Caki2 (cell line): ENCODE measurements around the gene CCT8L2. TPM values are rescaled to one million over a fixed set of nuclear protein-coding genes. Genes with fewer than 3 reads are reported as not detected.
"Not testable (repeated sequence)": the region's sequence is repeated elsewhere in the genome, so short reads cannot be mapped to it uniquely, and the experiment has no call there.

ENCODE experiments used
- DNase-seq: peaks from one replicate; pipeline ENCODE4 v3.0.0-alpha.2; 2015; ENCODE audit warnings: low read depth
- in situ Hi-C: cut with HindIII; loops from 2 replicates; pipeline ENCODE4 v1.10.0; 2016; ENCODE audit warnings: low sequenced_read_pairs, low pct_unique_long_range_greater_than_20kb, mixed read lengths
- total RNA-seq: library from RNA; depleted of rRNA; stranded (reverse); fragments of >200 nt; shearing (Covaris generic); gene quantifications from 2 replicates; pipeline ENCODE4 v1.2.3, GENCODE V29; 2014; ENCODE audit warnings: low replicate concordance; rRNA removed

CCT8L2 gene
- total RNA-seq, 1 experiment from 2014 or later, result not detected

DNA sequence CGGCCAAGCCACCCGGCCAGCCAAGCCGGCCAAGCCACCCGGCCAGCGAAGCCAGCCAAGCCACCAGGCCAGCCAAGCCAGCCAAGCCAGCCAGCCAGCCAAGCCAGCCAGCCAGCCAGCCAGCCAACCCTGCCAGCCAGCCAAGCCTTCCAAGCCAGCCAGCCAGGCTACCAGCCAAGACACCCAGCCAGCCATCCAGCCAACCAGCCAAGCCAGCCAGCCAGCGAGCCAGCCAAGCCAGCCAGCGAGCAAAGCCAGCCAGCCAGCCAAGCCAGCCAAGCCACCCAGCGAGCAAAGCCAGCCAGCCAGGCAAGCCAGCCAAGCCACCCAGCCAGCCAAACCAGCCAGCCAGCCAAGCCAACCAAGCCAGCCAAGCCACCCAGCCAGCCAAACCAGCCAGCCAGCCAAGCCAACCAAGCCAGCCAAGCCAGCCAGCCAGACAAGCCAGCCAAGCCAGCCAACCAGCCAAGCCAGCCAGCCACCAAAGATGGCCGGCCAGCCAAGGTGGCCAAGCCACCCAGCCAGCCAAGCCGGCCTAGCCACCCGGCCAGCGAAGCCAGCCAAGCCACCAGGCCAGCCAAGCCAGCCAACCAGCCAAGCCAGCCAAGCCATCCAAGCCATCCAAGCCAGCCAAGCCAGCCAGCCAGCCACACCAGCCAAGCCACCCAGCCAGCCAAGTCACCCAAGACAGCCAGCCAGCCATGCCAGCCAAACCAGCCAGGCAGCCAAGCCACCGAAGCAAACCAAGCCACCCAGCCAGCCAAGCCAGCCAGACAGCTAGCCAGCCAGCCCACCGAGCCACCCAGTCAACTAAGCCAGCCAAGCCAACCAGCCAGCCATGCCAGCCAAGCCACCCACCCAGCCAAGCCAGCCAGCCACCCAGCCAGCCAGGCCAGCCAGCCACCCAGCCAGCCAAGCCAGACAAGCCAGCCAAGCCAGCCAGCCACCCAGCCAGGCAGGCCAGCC lies 28.8 kb downstream of the CCT8L2 start:
- in situ Hi-C loops, result no loop called here
- no peak for DNase-seq

DNA sequence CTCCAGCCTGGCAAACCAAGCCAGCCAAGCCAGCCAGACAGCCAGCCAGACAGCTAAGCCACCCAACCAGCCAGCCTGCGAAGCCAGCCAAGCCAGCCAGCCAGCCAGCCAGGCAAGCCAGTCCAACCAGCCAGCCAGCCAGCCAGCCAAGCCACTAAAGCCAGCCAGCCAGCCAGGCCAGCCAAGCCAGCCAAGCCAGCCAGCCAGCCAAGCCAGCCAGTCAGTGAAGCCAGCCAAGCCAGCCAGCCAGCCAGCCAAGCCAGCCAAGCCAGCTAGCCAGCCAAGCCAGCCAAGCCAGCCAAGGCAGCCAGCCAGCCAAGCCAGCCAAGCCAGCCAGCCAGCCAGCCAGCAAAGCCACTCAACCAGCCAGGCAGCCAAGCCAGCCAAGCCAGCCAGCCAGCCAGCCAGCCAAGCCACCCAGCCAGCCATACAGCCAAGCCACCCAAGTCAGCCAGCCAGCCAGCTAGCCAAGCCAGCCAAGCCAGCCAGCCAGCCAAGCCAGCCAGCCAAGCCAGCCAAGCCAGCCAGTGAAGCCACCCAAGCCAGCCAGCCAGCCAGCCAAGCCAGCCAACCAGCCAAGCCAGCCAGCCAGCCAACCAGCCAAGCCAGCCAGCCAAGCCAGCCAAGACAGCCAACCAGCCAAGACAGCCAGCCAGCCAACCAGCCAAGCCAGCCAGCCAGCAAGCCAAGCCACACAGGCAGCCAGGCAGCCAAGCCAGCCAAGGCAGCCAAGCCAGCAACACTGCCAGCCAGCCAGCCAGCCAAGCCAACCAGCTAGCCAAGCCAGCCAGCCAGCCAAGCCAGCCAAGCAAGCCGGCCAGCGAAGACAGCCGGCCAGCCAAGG lies 29.7 kb downstream of the CCT8L2 start:
- in situ Hi-C loops, result no loop called here
- DNase-seq, result no peak

DNA sequence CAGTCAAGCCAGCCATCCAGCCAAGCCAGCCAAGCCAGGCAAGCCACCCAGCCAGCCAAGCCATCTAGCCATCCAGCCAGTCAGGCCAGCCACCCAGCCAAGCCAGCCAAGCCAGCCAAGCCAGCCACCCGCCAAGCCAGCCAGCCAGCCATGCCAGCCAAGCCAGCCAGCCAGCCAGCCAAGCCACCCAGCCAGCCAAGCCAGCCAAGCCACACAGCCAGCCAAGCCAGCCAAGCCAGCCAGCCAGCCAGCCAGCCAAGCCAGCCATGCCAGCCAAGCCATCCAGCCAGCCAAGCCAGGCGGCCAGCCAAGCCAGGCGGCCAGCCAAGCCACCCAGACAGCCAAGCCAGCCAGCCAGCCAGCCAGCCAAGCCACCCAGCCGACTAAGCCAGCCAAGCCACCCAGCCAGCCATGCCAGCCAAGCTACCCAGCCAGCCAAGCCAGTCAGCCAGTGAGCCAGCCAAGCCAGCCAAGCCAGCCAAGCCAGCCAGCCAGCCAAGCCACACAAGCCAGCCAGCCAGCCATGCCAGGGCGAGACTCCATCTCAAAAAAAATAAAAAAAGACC lies 31.4 kb downstream of the CCT8L2 start:
- DNase-seq, in situ Hi-C loops: not testable (repeated sequence)

DNA sequence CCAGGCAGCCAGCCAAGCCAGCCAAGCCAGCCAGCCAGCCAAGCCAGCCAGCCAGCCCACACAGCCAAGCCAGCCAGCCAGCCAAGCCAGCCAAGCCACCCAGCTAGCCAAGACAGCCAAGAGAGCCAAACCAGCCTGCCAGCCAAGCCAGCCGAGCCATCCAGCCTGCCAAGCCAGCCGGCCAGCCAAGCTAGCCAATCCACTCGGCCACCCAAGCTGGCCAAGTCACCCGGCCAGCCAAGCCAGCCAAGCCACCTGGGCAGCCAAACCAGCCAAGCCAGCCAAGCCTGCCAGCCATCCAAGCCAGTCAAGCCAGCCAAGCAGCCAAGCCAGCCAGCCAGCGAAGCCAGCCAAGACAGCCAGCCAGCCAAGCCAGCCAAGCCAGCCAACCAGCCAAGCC lies 32.0 kb downstream of the CCT8L2 start:
- in situ Hi-C loops, DNase-seq: not testable (repeated sequence)

DNA sequence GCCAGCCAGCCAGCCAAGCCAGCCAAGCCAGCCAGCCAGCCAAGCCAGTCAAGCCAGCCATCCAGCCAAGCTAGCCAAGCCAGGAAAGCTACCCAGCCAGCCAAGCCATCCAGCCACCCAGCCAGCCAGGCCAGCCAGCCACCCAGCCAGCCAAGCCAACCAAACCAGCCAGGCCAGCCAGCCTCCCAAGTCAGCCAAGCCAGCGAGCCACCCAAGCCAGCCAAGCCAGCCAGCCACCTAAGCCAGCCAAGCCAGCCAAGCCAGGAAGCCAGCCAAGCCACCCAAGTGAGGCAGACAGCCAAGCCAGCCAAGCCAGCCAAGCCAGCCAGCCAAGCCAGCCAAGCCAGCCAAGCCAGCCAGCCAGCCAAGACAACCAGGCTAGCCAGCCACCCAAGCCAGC lies 32.6 kb downstream of the CCT8L2 start:
- in situ Hi-C loops, DNase-seq: not testable (repeated sequence)

DNA sequence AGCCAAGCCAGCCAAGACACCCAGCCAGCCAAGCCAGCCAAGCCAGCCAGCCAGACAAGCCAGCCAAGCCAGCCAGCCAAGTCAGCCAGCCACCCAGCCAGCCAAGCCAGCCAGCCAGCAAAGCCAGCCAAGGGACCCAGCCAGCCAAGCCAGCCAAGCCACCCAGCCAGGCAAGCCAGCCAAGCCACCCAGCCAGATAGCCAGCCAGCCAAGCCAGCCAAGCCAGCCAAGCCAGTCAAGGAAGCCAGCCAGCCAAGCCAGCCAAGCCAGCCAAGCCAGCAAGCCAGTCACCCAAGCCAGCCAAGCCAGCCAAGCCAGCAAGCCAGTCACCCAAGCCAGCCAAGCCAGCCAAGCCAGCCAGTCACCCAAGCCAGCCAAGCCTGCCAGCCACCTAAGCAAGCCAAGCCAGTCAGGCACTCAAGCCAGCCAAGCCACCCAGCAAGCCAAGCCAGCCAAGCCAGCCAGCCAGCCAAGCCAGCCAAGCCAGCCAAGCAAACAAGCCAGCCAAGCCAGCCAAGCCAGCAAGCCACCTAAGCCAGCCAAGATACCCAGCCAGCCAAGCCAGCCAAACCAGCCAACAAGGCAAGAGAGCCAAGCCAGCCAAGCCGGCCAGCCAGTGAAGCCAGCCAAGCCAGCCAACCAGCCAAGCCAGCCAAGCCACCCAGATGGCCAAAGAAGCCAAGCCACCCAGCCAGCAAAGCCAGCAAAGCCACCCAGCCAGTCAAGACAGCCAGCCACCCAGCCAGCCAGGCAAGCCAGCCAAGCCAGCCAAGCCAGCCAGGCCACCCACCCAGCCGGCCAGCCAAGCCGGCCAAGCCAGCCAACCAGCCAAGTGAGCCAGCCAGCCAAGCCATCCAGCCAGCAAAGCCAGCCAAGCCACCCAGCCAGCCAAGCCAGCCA lies 33.3 kb downstream of the CCT8L2 start:
- no peak for DNase-seq
- in situ Hi-C loops, result no loop called here

DNA sequence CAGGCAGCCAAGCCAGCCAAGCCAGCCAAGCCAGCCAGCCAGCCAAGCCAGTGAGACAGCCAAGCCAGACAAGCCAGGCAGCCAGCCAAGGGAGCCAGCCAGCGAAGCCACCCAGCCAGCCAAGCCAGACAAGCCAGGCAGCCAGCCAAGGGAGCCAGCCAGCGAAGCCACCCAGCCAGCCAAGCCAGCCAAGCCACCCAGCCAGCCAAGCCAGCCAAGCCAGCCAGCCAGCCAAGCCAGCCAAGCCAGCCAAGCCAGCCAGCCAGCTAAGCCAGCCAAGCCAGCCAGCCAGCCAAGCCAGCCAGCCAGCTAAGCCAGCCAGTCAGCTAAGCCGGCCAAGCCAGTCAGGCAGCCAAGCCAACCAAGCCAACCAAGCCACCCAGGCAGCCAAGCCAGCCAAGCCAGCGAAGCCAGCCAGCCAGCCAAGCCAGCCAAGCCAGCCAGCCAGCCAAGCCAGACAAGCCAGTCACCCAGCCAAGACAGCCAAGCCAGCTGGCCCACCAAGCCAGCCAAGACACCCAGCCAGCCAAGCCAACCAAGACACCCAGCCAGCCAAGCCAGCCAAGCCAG lies 34.1 kb downstream of the CCT8L2 start:
- in situ Hi-C loops, DNase-seq: not testable (repeated sequence)

DNA sequence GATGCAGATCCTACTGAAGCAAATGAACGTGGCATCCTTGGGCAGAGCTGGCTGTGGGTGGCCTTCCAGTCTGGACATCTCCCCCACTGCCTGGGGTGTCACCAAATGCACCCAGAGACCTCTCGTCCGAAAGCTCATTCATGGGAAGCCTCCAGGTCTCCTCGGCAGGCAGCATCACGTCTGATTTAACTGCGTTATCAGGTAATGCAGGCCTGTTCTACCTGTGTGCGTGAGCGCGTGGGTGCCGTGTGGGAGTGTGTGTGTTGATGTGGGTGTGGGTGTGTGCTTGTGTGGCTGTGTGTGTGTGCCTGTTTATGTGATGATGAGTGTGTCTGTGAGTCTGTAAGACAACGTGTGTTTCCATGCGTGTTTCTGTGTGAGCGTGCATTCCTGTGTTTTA lies 35.1 kb downstream of the CCT8L2 start:
- in situ Hi-C loops, result not testable (repeated sequence)

DNA sequence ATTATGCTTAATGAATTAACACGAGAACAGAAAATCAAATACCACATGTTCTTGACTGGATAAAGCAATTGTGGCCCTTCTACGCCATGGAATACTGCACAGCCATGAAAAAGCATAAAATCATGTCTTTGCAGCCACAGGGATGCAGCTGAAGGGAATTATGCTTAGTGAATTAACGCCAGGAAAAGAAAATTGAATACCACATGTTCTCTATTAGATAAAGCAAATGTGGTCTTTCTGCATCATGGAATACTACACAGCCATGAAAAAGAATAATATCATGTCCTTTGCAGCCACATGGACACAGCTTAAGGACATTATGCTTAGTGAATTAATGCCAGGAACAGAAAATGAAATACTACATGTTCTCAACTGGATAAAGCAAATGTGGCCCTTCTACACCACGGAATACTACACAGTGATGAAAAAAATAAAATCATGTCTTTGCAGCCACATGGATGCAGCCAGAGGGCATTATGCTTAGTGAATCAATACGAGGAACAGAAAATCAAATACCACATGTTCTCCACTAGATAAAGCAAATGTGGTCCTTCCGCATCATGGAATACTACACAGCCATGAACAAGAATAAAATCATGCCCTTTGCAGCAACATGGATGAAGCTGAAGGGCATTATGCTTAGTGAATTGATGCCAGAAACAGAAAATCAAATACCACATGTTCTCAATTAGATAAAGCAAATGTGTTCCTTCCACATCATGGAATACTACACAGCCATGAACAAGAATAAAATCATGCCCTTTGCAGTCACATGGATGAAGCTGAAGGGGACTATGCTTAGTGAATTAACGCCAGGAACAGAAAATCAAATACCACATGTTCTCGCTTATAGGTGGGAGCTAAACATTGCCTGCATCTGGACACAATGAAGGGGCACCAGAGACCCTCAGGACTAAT lies 37.3 kb downstream of the CCT8L2 start:
- in situ Hi-C loops, DNase-seq: not testable (repeated sequence)

More for the DNA sequence above, 35.1 kb downstream of the CCT8L2 start:
- DNase-seq, result not testable (repeated sequence)

DNA sequence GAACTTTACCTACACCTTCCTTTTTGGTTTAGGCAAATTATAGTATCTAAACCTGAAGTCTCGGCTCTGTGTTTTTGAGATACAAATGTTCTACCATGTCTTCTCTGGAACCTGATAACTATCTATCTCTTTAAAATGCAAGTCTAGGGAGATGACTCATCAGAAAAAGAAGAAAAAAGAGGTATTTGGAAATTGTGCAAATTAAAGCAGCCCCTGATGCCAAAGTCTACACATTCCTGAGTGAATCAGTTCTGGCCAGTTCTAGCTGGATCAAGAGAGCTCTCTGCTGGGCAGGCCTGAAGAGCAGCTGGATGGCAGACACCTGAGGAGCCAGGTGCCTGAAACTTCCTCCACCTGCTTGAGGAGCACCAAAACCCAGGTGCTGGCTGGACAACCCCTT lies 49.3 kb downstream of the CCT8L2 start:
- DNase-seq, in situ Hi-C loops: not testable (repeated sequence)

Other genes starting within 250 kb of the CCT8L2 start
- gene XKR3, start 232.6 kb upstream of the CCT8L2 start, total RNA-seq, result not detected in 2 replicates